CD14-positive monocyte (primary cell): ENCODE measurements around the gene BCL10. TPM values are rescaled to one million over a fixed set of nuclear protein-coding genes. Genes with fewer than 3 reads are reported as not detected.

Source experiments
- DNase-seq, 3 donors: peaks; one replicate each; pipeline ENCODE4 v3.0.0-alpha.2; 2011 to 2022
- H2AFZ ChIP-seq: 2 replicates; pipeline ENCODE4 v1.6.0; 2012; ENCODE audit warnings: mild to moderate bottlenecking, low read depth, low read length, inconsistent platforms; ENCODE audit not compliant: insufficient read depth, poor library complexity, severe bottlenecking
- H3K27ac ChIP-seq, 2 donors: 1 replicate in 1 of 2; 2 replicates in 1 of 2; pipeline ENCODE4 v1.5.1; 2012 to 2013; ENCODE audit warnings: low read length in 2 of 2, control low read depth in 1 of 2, inconsistent platforms in 1 of 2, low read depth in 1 of 2, mild to moderate bottlenecking in 1 of 2
- H3K27me3 ChIP-seq, 2 donors: one replicate each; pipeline versions ENCODE4 v1.6.0 to v1.6.1; 2011 to 2013; ENCODE audit warnings: low read length in 2 of 2; ENCODE audit not compliant: control insufficient read depth in 2 of 2, insufficient read depth in 2 of 2
- H3K36me3 ChIP-seq, 2 donors: replicated peaks in 1 of 2; 1 replicate in 1 of 2; 2 replicates in 1 of 2; pipeline versions ENCODE4 v1.5.1 to v1.6.1; 2012 to 2013; ENCODE audit warnings: low read length in 2 of 2, control low read depth in 1 of 2, inconsistent platforms in 1 of 2, mild to moderate bottlenecking in 1 of 2; ENCODE audit not compliant: insufficient read depth in 2 of 2, control insufficient read depth in 1 of 2
- H3K4me1 ChIP-seq, 2 donors: 1 replicate in 1 of 2; 2 replicates in 1 of 2; pipeline versions ENCODE4 v1.5.1 to v1.6.1; 2012 to 2013; ENCODE audit warnings: low read length in 2 of 2, control low read depth in 1 of 2, inconsistent platforms in 1 of 2, mild to moderate bottlenecking in 1 of 2, moderate library complexity in 1 of 2; ENCODE audit not compliant: insufficient read depth in 2 of 2, control insufficient read depth in 1 of 2
- H3K4me2 ChIP-seq: replicated peaks from 2 replicates; pipeline ENCODE3; 2012; ENCODE audit warnings: low read length, moderate library complexity, mild to moderate bottlenecking; ENCODE audit not compliant: poor library complexity, severe bottlenecking; ENCODE audit errors: extremely low read depth
- H3K4me3 ChIP-seq, 3 experiments: fragments of 200-600 bp in 1 of 3; sonication (generic) in 1 of 3; replicated peaks in 1 of 3; 1 replicate in 2 of 3; 2 replicates in 1 of 3; pipeline ENCODE4 v1.5.1; 2011 to 2013; ENCODE audit warnings: low read length in 3 of 3, mild to moderate bottlenecking in 3 of 3, control low read depth in 2 of 3, low read depth in 2 of 3, inconsistent platforms in 1 of 3, moderate library complexity in 1 of 3
- H3K79me2 ChIP-seq: 2 replicates; pipeline ENCODE4 v1.6.0; 2012; ENCODE audit warnings: mild to moderate bottlenecking, control low read depth, inconsistent platforms, low read length, moderate library complexity; ENCODE audit not compliant: insufficient read depth
- H3K9ac ChIP-seq: 2 replicates; pipeline ENCODE4 v1.6.0; 2017; ENCODE audit warnings: low read length, mild to moderate bottlenecking; ENCODE audit not compliant: insufficient read depth, poor library complexity, severe bottlenecking
- H3K9me3 ChIP-seq, 2 donors: replicated peaks in 1 of 2; 1 replicate in 1 of 2; 2 replicates in 1 of 2; pipeline versions ENCODE4 v1.5.1 to v1.6.1; 2012 to 2013; ENCODE audit warnings: low read length in 2 of 2, control low read depth in 1 of 2; ENCODE audit not compliant: control insufficient read depth in 1 of 2, insufficient read depth in 1 of 2
- H4K20me1 ChIP-seq: 2 replicates; pipeline ENCODE4 v1.6.0; 2012; ENCODE audit warnings: mild to moderate bottlenecking, low read length, control low read depth, moderate library complexity; ENCODE audit not compliant: insufficient read depth
- H3K27ac Mint-ChIP-seq, 7 donors: one replicate each; pipeline ENCODE4 v1.8.0; 2020; ENCODE audit warnings: mild to moderate bottlenecking in 7 of 7, mixed read lengths in 7 of 7, moderate library complexity in 6 of 7, inconsistent platforms in 2 of 7
- H3K27me3 Mint-ChIP-seq, 3 donors: one replicate each; pipeline ENCODE4 v1.8.0; 2021 to 2022; ENCODE audit warnings: low read depth in 3 of 3, mild to moderate bottlenecking in 3 of 3, mixed read lengths in 3 of 3, moderate library complexity in 3 of 3, inconsistent platforms in 1 of 3
- H3K36me3 Mint-ChIP-seq, 2 donors: one replicate each; pipeline ENCODE4 v1.8.0; 2020; ENCODE audit warnings: mixed read lengths in 2 of 2, inconsistent platforms in 1 of 2, mild to moderate bottlenecking in 1 of 2
- H3K4me1 Mint-ChIP-seq: one replicate; pipeline ENCODE4 v1.8.0; 2020; ENCODE audit warnings: mild to moderate bottlenecking, mixed read lengths
- H3K4me3 Mint-ChIP-seq, 2 donors: one replicate each; pipeline ENCODE4 v1.8.0; 2020; ENCODE audit warnings: mild to moderate bottlenecking in 2 of 2, mixed read lengths in 2 of 2, moderate library complexity in 1 of 2
- H3K9me3 Mint-ChIP-seq, 7 donors: one replicate each; pipeline ENCODE4 v1.8.0; 2020 to 2022; ENCODE audit warnings: mixed read lengths in 7 of 7, mild to moderate bottlenecking in 6 of 7, moderate library complexity in 6 of 7, inconsistent platforms in 2 of 7
- WGBS: methylation state at CpG from one replicate; pipeline ENCODE4 v1.1.5; 2013; ENCODE audit warnings: missing lambda C conversion rate; ENCODE audit not compliant: insufficient coverage; 5-methylcytosine and 5-hydroxymethylcytosine counted together
- intact Hi-C, 2 donors: fragments of 100-400 bp; cut with micrococcal nuclease; formaldehyde crosslinking; loops; one replicate each; pipeline versions ENCODE4 v1.15.0 to v1.15.1; 2023
- polyA plus RNA-seq, 3 donors: library from polyadenylated mRNA; depleted of rRNA in 1 of 3; unstranded in 2 of 3; stranded (reverse) in 1 of 3; fragments of 300-500 nt in 2 of 3; fragments of >200 nt in 1 of 3; fragmentation: Illumina TruSeq in 2 of 3; gene quantifications; 1 replicate in 2 of 3; 2 replicates in 1 of 3; pipeline ENCODE4 v1.2.3, GENCODE V29; 2012 to 2021
- TF ChIP-seq, protein P1 (sequence below): fragments of 200-600 bp; IDR thresholded peaks from one replicate; pipeline ENCODE4 v1.8.0; 2022; ENCODE audit warnings: antibody characterized with exemption, mild to moderate bottlenecking

Gene BCL10
- polyA plus RNA-seq, 3 donors: 22.7 to 27.9 (median 26.9) TPM

DNA sequence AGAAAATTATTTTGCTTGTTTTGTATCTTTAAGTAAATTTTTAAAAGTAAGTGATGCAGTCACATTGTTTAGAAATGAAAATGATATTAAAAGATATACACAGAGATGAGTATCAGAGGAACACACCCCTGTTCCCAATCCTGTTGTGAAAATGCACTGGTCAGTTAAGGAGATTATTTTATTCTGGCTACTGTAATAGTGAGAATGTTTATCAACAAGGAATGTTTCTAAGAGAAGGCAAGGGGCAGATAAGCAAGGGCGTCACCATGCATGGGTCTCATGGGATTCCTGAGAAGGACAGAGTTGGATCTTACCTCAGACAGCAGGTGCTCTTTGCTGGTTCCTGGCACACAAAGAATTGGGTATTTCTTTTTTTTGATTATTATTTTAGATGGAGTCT is 38.8 kb downstream of the BCL10 start:
- H4K20me1 ChIP-seq: no peaks in the 10 kb centered on the region
- H2AFZ ChIP-seq: no peak overlapping the region
- no peak overlapping the region for H3K4me3 ChIP-seq
- Mint-ChIP-seq H3K4me1 (peaks cover 1% of the 10 kb centered on the region), H3K4me3 (no peak overlapping the region), H3K36me3 (no peaks in the 10 kb centered on the region), H3K27me3 (peaks cover 0 to 3% (median 3%) of the 10 kb centered on the region in 3 donors), H3K27ac (no peak overlapping the region), H3K9me3 (peaks cover 0 to 6% (median 0%) of the 10 kb centered on the region in 7 donors)
- no peak overlapping the region for H3K9ac ChIP-seq
- H3K27me3 ChIP-seq: no peaks in the 10 kb centered on the region
- intact Hi-C loops: no loop called here
- TF ChIP-seq, protein P1, sequence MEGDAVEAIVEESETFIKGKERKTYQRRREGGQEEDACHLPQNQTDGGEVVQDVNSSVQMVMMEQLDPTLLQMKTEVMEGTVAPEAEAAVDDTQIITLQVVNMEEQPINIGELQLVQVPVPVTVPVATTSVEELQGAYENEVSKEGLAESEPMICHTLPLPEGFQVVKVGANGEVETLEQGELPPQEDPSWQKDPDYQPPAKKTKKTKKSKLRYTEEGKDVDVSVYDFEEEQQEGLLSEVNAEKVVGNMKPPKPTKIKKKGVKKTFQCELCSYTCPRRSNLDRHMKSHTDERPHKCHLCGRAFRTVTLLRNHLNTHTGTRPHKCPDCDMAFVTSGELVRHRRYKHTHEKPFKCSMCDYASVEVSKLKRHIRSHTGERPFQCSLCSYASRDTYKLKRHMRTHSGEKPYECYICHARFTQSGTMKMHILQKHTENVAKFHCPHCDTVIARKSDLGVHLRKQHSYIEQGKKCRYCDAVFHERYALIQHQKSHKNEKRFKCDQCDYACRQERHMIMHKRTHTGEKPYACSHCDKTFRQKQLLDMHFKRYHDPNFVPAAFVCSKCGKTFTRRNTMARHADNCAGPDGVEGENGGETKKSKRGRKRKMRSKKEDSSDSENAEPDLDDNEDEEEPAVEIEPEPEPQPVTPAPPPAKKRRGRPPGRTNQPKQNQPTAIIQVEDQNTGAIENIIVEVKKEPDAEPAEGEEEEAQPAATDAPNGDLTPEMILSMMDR: no peak
- 100% methylated on average over 1 of the region's 1 CpG for WGBS
- no peaks in the 10 kb centered on the region for H3K4me1 ChIP-seq
- no peaks in the 10 kb centered on the region for H3K36me3 ChIP-seq
- no peaks in the 10 kb centered on the region for H3K9me3 ChIP-seq
- no peak for DNase-seq
- no peak overlapping the region for H3K4me2 ChIP-seq
- H3K27ac ChIP-seq: no peak overlapping the region
- H3K79me2 ChIP-seq: no peaks in the 10 kb centered on the region

DNA sequence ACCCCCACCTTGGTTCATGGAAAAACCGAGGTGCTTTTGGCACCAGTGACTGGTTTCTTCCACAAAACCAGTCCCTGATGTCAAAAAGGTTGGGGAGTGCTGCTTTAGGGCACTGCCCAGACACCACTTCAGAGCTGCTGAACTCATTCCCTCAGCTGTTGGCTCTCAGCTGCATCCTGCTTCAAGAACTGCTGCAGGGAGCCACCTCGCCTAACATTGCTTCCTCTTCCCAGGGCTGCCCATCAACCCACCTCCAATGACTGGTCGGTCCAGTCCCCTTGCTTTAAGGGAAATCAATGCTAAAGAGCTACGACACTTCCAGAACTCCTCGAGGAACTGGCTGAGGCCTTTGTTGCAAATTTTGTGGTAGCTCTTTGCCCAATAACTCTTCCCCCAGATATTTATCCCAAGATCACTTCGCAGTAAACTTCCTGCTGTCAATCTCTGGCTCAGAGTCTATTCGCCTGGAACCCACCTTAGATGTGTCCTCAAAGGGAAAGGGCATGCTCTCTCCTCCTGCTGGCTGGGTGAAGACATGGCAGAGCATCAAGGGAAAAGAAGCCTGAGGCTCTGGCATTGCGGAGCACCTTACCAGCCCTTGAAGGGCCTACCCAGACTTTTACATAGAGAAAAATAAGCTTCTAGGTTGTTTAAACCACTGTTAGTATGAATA is 46.0 kb downstream of the BCL10 start:
- intact Hi-C loops: no loop called here
- Mint-ChIP-seq H3K4me1 (no peaks in the 10 kb centered on the region), H3K27me3 (peaks cover 0 to 4% (median 2%) of the 10 kb centered on the region in 3 donors), H3K27ac (peak overlapping the region in 1 of 7 donors; percentile 11), H3K9me3 (peaks cover 0 to 2% (median 0%) of the 10 kb centered on the region in 7 donors), H3K4me3 (no peak overlapping the region), H3K36me3 (no peaks in the 10 kb centered on the region)
- TF ChIP-seq, protein P1: no peak
- Histone ChIP-seq H3K4me2 (no peak overlapping the region), H3K9me3 (no peaks in the 10 kb centered on the region), H3K27me3 (no peaks in the 10 kb centered on the region), H3K9ac (no peak overlapping the region), H3K4me1 (no peaks in the 10 kb centered on the region), H4K20me1 (no peaks in the 10 kb centered on the region), H3K79me2 (no peaks in the 10 kb centered on the region), H3K4me3 (no peak overlapping the region), H3K27ac (no peak overlapping the region), H3K36me3 (no peaks in the 10 kb centered on the region), H2AFZ (no peak overlapping the region)
- WGBS: 57% methylated on average over 5 of the region's 8 CpGs
- no peak for DNase-seq
